ENCODE measurements around the gene MLX.

GRCh38 chr17:42577532-42578281 is 10.8 kb downstream of the MLX start, which contains the start of gene PSMC3IP:
- TF ChIP-seq CTCF (conservative IDR thresholded peaks at IDR 0.05 in 1 of 2, IDR thresholded peaks at IDR 0.05 in 1 of 2; ENCODE audit: extremely low read depth in 1 of 2, insufficient read depth in 1 of 2, low read depth in 1 of 2, low read length in 2 of 2) (peak; percentile 9 to 54), EZH2 (IDR thresholded peaks at IDR 0.05; ENCODE audit: borderline replicate concordance, low read length) (no peak)

Data from mammary epithelial cell (primary cell).